IPS DF 19.7 (cell line): ENCODE data around the gene MRGPRX2.

Experiments
- DNase-seq: peaks from one replicate; pipeline ENCODE4 v3.0.0-alpha.2; 2013; ENCODE audit warnings: low read depth, low spot score

MRGPRX2 gene

DNA sequence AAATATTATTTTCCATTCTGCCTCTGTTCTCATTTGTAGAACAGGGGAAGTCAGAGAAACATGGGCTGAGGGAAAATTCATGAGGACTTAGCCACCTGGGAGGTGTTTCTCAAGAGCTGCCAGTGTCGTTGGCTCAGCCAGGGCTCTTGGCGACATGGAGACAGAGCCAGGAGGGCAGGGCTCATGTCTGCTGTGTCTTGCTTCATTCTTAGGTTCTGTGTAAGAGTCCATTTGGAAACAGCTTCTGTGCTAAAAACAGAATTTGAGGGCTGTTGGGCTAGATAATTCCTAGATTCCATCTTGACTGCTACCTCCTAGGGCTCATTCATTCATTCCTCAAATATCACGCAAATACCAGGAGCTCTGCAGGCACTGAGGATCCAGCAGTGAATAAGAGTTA is 15.1 kb upstream of the MRGPRX2 start:
- DNase-seq, result no peak

DNA sequence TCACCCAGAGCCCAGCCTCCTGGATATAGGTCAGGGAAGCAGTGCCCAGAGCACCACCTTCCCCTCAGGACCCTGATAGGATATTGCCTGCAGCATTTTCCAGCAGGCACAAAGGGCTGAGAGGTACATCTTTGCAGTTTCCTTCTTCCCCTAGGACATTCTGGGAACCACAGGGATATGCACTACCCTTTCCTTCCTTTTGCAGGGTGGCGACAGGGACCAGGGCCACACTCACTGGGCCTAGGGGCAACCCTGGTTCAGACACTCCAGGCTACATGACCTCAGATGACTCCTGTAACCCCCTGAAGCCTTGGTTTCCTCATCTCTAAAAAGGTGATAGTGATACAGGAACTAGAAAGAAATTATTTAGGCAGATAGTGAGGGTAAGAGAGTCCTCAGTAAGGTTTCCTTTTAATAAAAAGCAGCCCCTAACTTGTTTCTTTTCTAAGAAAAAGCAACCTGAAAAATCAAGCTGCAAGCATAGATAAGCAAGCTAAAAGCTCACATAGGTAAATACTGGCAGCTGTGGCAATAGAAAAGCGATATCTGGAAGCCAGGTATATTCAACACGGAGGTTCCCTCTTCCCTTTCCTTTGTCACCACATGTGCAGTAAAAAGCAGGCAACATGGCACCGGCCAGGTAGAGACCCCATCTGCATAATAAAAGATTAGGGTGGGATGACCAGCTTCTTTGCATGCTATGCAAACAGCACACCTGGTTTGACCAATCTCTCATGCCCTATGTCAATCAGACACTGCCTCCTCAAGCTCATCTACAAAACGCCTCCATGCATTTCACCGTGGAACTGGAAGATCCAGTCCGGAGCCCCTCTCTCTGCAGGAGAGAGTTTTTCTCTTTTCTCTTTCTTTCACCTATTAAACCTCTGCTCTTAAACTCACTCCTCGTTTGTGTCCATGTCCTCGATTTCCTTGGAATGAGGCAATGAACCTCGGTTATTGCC is 13.2 kb upstream of the MRGPRX2 start:
- DNase-seq, result peak; percentile 83

DNA sequence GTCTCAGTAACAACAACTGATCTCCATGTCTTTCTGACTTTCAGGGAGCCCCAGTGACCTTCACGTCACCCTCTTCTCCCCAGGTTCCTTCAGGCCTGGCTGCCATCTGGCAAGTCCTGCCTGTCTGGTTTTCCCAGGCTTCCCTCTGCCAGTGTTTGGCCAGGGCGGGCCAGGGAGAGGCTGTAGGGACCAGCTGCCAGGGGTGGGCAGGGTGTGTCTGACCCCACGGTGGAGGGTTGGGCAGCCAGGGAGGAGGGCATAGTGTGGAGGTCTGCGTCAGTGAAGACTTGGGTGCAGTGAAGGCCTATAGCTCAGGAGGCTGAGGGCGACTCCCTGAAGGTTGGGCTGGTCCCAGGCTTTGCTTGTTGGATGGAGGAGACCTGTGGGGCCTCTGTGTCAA is 11.9 kb upstream of the MRGPRX2 start:
- no peak for DNase-seq

DNA sequence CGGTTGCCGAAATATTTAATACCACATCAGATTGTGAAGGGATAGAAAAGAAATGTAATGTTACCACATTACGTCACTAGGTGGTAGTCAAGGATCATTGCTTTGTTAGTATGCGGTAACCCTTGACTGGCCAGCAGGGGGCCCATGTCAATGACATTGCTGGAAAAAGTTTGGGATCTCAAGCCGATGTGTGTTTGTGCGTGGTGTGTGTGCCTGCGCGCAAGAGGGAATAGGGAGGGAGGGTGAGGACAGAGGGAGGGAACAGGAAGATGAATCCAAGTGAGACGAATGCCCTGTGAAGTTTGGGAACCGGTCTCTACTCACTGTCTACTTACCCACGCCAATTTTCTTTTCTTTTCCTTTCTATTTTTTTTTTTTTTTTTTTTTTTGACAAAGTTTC is 10.7 kb upstream of the MRGPRX2 start:
- DNase-seq, result peak; percentile 61

DNA sequence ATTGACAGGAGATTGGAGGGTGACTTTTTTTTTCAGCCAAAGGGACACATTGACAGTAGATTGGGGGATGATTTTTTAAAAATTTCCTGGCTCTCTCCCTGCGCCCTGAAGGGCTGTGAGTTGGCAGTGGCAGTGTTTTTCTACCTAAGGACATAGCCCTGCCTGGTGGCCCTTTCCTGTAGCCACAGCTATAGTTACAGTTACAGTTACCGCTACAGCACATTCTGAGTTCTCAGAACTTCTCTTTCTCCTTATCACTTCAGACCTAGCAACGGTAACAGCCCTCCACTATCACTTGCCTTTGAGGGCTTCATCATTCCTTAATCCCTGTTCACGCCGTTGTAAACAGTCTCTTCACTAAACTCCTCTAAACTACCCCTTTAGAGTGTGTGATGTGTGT is 684 bp downstream of the MRGPRX2 start:
- no peak for DNase-seq

DNA sequence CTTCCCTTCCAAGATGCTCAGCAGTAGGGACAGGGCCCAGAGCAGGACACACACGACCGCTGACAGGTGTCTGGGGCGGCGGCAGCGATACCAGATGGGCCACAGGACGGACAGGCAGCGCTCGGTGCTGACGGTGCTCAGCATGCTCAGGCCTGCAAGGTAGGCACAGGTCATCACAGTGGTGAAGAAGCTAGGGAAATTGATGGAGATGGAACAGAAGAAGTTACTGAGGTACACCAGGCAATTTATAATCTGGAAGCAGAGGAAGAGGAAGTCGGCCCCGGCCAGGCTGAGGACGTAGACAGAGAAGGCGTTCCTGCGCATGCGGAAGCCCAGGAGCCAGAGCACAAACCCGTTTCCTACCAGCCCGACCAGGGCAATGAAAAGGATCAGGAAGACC is 4.6 kb downstream of the MRGPRX2 start:
- no peak for DNase-seq

DNA sequence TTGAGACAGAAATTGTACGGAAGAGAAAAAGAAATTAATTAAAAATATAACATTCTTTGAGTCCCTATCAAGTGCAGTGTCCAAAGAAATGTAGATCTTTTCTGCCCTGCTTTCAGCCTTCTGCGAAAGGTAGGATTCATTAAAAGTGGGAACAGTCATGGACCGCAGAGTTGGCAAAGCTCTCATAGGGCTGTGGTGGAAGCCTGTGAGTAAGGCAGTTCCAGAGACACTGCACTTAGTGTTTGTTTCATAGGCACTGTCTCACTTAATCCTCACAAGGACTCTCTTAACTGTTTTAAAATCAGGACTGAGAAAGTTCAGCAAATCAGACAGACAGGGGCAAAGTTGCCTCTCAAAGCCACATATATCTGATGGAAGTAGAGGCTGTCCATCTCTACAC is 5.5 kb downstream of the MRGPRX2 start:
- DNase-seq, result no peak

DNA sequence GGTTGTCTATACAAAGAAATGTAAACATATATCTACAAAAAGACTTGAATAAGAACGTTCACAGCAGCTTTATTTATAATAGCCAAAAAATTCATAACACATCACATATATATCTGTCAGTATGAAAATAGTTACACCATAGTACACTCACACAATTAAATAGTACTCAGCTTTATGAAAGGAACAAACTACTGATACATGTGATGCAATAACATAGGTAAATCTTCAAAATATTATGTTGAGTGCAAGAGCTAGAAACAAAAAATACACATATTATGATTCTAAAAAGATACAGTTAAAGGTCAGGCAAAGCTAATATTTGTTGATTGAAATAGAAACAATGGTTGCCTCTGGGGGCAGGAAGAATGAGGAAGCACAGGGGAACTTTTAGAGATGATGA is 6.6 kb downstream of the MRGPRX2 start:
- DNase-seq, result no peak

DNA sequence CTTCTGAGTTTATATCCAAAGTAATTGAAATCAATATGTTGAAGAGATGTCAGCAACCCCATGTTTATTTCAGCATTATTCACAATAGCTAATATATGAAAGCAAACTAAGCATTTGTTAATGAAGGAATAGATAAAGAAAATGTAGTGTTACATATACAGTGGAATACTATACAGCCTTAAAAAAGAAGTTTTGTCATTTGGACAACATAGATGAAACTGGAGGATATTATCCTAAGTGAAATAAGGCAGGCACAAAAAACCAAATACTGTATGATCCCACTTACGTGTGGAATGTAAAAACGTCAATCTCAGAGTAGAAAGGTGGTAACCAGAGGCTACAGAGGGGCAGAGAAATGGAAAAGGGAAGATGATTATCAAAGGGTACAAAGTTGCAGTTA is 10.2 kb downstream of the MRGPRX2 start:
- DNase-seq, result no peak

DNA sequence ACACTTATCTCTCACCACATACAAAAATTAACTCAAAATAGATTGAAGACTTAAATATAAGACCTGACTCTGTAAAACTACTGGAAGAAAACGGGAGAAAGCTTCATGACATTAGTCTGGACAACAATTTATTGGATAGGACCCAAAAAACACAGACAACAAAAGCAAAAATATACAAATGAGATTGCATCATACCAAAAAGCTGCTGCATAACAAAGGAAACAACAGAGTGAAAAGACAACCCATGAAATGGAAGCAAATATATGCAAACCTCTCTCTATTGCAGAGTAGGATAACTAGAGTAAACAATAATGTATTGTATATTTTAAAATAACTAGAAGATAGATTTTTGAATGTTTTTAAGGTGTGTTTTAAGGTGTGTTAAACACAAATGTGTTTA is 11.2 kb downstream of the MRGPRX2 start:
- DNase-seq, result no peak

DNA sequence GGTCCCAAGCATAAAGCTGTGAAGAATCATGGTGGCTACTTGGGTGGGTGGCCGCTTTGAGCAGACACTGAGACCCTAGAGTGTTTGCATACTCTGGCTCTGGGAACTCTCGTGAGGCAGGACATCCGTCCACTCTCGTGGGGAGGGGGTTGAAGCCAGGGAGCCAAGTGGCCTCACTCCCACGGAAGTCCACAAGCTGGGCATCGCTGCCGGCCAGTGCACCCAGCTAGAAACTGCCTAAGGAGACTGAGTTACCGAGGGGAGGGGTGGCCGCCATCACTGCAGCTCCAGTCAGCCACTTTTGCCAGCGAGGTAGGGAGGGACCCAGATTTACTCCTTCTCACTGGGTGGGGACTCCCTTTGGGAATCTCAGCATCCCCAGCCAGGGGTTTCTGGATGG is 20.5 kb downstream of the MRGPRX2 start:
- no peak for DNase-seq

DNA sequence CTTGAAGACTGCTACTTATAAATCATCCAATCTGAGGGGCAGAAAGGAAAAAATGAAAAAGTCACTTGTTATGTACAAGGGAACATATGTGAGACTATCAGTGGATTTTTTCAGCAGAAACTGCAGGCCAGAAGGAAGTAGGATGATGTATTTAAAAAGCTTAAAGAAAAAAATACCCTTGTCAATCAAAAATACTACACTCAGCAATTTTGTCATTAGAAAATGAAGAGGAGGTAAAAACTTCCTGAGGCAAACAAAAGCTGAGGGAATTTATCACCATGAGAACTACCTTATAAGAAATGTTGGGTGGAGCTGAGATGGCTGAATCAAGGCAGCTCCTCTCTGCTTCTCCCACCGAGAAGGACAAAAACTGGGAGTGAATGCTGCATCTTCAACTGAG is 21.1 kb downstream of the MRGPRX2 start:
- DNase-seq, result no peak

DNA sequence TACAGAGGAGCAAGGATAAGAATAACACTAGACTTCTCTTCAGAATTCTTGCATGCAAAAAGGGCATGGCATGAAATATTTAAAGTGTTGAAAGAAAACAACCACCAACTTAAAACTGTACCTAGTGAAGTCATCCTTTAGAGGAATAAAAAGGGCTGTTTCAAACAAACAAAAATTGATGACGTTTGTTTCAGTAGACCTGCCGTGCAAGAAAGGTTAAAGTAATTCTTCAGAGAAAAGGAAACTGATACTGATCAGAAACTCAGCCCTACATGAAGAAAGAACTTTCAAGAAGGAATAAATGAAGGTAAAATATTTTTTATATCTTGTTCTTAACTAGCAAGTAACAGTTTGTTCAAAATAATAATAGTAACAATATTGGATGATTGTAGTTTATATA is 27.5 kb downstream of the MRGPRX2 start:
- no peak for DNase-seq

DNA sequence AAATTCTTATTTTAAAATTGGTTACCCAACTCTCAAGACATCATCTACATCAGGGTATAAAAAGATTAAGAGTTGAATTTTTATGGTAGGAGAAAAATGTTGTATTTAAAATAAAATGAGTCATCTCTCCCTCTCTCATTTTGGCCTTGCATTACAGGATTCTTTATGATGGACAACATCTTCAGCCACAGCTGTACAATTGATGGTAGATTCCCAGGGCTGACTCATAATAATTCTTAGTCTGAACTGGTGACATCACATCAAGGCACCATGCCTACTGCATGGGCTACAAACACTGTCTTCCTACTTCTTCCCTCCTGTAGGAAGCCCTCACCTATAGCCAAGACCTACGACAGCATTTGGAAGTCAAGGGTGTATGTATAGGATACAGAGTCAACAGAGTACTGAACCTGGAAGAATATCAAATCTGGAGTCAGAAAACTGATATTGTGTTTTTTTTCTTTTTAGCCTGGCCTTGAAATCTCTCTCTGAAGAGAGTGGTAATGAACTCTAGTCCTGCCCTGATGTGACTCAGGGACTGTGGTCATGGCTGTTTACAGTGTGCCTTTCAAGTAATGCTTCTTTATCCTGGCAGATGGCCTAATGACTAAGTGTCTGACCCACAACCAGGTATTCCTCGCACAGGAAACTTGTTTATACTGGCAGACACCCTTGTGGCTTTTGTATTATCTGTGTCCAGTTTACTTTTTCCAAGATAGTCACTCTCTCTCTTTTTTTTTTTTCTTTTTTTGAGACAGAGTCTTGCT is 32.5 kb downstream of the MRGPRX2 start:
- DNase-seq, result no peak

DNA sequence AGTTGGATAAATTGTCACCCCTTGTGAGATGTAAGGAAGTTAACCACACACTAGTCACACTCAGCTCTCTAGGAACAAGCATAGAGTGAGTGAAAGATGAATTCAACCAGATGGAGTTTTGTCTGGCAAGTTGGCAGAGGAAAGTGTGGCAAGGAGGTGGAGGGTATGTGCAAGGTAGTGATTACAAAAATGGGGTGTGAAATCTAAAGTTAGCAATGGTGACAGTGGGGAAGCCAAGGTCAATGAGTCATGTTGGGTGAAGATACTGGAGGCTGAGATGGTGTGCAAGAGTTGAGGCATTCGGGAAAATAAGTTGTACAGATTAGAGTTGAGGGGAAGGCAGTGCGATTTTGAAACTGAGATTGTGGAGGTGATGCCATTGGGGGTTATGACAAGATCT is 33.7 kb downstream of the MRGPRX2 start:
- DNase-seq, result no peak

DNA sequence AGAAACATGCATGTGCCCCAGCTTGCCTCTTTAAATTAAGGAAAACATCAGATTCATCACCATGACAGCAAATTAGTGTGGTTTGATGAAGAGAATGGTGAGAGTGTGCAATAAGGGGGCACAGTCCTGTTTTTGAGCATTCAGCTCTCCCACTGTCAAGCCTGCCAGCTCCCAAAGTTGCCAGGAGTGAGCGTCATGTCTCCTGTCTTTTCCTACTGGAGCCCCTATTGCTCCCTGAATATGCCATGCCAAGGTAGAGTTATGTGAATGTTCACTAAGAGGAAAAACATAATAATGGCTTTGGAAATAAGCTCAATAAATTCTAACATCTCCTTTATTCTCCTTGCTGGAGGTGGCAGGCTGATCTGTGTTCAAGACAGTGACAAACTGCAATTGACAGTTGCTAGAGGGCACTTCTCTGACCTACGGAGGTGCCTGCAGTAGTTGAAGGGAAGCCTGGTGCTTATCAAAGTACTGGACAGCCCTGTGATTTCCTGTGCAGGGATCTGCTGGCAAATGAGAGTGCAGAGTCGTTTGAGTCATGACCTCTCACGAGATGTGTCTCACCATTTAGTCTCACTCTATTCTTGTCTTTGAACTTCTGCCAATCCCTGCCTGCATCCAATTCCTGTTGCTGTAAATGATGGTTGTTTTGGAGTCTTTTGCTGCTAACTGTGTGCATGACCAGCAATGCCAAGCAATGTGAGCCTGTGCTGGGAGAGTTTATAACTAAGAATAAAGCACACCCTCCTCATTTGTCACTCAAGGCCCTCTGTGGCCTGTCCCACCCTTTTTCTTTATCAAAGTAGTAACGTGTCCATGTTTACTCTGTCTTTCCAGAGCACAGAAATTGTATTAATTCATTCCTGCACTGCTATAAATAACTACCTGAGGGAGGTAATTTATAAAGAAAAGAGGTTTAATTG is 34.8 kb downstream of the MRGPRX2 start:
- no peak for DNase-seq

DNA sequence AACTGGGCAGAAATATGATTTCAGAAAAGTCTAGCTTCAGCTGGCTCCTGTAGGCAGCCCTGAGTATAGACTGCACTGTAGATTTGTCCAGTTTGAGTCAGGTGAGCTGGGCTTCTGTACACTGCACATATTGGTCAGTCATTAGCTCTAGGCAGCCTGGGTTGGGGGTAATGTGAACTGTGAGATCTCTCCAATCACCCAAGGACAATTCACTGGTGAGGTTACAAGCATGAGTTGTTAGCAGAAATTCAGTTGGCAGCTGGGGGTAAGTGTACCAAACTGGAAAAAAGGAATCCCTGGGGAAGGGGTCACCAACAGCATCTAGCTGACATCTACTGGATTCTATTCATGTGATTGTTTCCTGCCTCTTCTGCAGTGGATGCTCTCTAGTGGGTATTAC is 39.7 kb downstream of the MRGPRX2 start:
- DNase-seq, result no peak

DNA sequence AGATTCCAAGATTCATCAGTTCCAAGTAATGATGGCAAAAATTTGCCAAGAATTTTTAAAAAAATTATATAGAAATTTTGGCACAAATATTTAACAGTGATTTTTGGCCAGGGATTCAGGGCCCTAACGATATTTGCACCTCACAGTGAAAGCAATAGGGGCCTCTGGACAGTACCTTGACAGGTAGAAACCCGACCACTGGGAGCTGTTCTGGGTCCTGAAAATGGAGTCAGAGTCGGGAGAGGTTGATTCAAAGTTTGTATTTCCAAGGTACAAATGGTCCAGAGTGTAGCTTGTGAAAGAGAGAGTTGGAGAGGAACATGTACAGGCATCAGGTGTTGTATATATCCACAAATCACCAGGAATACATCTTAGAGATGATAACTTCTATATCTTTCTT is 41.6 kb downstream of the MRGPRX2 start:
- DNase-seq, result no peak

DNA sequence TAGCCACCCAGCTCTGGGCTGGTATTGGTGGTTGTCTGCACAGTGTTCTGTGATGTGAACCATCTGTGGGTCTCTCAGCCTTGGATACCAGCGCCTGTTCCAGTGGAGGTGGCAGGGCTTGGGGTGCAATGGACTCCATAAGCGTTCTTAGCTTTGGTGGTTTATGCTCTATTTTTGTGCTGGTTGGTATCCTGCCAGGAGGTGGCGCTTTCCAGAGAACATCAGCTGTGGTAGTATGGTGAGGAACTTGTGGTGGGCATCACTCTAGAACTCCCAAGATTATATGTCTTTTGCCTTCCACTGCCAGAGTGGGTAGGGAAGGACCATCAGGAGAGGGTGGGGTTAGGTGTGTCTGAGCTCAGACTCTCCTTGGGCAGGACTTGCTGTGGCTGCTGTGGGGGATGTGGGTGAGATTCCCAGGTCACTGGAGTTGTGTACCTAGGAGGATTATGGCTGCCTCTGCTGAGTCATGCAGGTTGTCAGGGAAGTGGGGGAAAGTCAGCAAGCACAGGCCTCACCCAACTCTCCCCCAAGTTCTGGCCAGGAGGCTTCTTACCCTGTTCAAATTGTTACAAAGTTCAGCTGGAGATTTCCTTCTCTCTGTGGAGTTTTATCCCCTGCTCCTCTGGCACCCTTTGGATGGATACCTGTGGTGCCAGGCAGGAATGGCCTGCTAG is 47.2 kb downstream of the MRGPRX2 start:
- DNase-seq, result no peak

DNA sequence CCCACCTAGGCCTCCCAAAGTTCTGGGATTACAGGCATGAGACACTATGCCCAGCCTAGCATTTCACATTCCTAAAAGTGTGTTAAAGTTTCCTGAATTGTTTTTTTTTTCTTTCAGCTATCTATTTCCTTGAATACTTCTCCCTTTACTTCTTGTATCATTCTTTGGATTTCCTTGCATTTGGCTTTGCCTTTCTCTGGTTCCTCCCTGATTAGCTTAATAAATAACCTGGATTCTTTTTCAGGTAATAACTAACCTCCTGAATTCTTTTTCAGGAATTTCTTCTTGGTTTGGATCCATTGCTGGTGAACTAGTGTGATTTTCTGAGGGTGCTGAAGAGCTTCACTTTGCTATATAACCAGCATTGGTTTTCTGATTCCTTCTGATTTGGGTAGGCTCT is 47.9 kb downstream of the MRGPRX2 start:
- no peak for DNase-seq
